Kasumi-1 (cell line): ENCODE data around the gene RHEX.
A peak's percentile ranks its signal among the peaks of the same experiment; 100 is the strongest.
"Not testable (repeated sequence)": the region's sequence is repeated elsewhere in the genome, so short reads cannot be mapped to it uniquely, and the experiment has no call there.

Source experiments
- DNase-seq, 2 experiments: peaks; one replicate each; lab custom pipeline; 2025; lab: John Stamatoyannopoulos, UW

Gene RHEX, protein sequence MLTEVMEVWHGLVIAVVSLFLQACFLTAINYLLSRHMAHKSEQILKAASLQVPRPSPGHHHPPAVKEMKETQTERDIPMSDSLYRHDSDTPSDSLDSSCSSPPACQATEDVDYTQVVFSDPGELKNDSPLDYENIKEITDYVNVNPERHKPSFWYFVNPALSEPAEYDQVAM

DNA sequence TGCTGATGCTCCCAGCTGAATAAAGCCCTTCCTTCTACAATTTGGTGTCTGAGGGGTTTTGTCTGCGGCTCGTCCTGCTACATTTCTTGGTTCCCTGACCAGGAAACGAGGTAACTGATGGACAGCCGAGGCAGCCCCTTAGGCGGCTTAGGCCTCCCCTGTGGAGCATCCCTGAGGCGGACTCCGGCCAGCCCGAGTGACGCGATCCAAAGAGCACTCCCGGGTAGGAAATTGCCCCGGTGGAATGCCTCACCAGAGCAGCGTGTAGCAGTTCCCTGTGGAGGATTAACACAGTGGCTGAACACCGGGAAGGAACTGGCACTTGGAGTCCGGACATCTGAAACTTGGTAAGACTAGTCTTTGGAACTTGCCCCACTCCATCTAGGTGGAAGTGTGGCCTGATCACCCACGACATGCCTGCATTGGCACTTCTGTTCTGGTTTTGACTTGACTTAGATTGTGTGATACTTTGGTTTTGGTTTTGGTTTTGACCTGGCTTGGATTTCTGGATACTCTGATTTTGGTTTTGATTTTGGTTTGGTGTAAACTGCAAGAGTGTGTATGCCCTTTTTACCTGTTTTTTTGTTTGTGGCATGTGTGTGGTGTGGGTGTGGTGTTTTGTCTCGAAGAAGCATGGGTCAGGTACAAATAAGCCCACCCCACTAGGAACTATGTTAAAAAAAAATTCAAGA lies at the start of gene RHEX:
Gene RHEX, plus strand, starts transcription at position 255 of the 692 bp plus-strand sequence. CDS start 44,656 bp downstream, outside the sequence.
- DNase-seq, result not testable (repeated sequence)

DNA sequence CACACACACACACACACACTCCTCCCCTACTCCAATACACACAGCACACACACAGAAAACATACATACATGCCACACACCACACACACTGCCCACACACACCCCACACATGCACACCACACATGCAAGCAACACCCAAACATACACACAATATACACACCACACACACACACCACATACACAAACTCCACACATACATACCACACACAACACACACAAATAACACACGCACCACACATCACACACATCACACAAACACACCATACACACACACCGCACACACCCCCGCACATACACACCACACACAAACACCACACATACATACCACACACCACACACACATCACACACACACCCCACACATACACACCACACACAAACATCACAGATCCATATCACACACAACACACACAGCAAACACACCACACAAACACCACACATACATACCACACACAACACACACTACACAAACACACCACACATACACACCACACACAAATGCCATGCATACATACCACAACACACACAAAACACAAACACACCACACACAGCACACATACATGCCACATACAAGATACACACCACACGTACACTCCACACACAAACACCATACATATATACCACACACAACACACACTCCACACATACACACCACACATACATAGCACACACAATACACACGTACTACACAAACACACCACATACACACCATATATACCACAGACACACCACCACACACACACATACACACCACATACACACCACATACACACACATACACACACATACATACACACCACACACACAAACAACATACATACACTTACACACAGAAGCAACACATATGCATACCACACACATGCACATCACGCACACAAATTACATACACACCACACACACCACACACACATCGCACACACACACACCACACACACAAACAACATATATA lies 48.8 kb upstream of the RHEX start:
- DNase-seq, result no peak

DNA sequence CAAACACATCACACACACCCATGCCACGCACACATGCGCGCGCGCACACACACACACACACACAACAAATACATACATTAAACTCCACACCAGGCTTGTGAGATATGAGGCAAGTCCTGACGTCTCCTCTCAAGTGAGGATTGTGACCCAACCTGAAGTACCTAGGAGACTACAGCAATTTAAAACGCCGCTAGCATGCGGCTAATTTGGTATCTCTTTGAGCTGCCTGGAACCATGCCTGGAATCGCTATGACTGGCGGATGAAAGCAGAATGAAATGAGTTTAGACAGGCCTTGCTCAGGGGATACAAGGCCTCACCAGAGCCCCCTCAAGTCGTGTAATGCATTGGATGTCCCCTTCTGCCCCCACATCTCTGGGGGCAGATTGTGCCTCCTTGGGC lies 48.1 kb upstream of the RHEX start:
- no peak for DNase-seq

DNA sequence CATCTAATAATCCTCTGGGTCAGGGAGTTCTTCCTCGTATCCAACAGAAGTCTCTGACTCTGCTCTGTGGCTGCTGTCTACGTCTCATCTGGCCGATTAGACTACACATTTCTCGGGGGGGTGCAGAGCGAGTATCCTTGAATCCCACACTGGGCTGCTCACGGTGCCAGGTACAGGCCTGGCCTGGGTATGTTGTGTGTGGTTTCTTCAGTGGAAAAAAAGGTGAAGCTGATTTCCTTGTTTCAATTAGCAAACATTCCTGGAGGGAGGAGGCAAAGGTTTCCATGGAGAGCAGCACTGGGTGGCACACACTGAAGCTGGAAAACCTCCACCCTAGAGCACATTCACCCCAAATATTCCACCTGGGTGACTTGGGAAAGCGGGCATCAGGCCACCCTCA lies 47.7 kb upstream of the RHEX start:
- DNase-seq, result no peak

DNA sequence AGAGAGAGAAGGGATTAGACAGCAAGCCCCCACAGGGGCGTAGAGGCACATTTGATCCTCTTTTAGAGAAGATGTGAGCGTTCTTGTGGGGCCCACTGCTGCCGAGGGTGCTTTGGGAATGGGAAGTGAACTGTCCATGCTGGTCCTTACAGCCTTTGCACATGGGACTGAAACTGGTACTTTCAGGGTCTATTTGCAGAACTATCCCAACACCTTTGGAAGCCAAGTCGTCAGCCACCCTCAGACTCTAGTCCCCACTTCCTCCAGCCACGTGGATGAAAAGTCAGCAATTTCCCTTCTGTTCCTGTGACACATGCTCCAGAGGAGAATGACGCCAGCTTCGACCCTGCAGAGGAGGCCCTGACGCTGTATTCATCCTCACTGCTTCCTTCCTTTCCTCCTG lies 47.2 kb upstream of the RHEX start:
- DNase-seq, result peak; percentile 13 to 28

DNA sequence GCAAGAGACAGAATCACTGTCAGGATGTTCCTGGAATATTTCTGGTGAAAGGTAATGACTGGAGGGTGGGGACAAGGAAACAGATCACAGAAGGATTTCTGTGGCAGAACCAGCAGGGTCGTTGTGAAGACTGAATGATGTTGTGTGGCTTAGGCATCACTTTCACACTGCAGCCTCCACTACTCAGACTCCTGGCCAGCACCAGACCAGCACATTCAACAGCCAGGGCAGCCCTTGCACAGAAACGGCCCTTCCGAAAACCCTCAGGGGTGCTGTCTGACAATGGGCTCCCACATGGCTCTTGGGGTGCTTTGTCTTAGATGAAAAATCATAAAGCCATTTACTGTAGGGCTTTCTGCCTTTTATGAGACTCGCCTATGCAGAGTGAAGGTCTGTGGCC lies 46.0 kb upstream of the RHEX start:
- DNase-seq, result no peak

DNA sequence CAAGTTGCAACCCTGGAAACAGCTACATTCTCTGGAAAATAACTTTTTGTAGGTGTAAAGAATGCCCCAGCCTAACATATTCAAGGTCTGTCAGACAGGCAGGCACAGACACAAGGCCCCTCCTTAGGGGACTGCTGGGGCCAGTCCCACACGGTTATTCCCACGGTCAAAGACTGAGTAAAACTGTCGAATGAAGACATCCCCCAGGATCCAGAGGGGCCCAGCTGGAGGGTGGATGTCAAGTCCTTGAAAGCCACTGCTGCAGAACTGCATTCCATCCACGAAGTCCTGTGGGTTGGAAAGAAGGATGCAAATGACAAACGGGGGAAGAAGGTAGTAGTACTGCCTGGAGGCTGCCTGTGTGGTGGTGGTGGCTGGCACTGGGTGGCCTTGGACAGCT lies 42.9 kb upstream of the RHEX start:
- DNase-seq, result no peak

DNA sequence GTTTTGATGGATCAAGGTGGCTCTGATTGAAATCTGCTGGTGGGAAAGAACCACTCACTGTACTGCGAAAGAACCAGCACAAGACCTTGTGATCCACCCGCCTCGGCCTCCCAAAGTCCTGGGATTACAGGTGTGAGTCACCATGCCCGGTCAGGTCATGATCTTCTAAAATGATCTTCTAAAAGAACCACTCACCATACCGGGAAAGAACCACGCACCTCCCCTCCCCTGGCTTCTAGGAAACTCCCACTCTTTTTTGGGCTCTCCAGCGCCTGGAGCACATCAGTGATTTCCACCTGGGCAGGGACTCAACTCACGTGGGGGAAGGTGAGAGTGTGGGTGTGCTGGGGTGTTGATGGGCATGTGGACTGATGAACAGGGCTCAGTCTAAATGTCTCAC lies 41.9 kb upstream of the RHEX start:
- DNase-seq, result no peak

DNA sequence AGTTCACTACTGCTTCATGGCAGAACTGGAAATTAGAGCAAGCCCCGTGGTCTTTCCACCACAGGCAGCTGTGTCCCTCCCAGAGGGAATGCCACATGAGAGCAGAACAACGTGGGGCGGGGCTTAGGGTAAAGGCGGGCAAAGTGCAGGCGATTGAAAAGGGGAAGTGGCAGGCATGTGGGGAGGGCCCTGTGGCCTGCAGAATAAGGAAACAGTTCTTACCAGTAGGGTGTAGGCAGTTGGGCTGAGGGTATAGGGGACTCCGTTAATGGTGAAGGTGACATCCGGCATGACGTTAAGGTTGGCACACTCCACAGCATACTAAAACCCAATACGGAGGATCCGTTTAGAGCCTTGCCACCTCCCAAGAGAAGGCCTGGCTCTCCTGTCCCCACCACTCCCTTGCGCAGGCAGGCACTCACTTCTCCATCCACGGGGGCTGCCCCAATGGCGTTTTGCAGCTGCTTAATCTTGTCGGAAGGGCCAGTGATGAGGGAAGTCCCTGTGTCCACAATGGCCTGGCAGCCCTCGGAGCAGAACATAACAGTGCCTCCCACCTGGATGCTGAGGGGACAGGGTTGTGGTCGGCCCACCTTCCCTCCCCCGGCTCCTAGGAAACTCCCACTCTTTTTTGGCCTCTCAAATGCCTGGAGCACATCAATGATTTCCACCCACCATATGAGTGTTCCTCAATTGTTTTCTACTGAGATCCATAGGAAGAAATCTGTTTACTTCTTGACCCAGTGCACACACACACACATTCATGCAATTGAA lies 40.7 kb upstream of the RHEX start:
- DNase-seq, result peak; percentile 99

DNA sequence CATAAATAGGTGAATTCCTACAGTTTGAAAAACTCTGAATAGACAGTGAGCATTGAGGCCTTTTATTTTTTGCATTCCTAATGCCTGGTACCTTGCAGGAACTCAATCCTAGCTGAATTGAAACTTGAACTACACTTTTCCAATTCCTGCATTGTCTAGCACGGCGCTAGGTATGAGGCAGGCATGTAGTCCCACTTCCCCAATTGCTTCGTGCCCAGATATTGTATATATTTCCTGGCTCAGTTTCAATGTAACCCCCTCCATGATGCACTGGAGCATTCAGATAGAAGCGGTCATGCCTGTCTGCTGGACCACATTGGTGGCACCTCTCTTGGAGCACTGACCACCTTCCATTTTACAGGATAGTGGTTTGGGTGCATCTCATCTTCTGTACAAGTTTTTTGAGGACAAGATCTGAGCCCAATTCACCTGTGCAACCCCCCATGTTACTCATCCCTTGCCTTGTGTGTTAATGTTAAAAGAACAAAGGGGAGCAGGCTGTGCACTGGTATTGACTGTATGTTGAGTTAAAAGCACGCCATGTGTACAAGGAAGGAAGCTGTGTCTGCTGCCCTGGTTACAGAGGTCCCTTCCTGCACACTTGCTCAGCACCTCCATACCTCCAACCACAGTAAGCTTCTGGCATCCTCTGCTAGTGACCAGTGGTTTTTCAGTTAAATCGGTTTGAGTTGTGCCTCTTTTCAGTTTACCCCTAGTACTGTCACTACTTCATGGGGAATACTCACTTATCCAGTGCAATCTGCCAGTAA lies 39.8 kb upstream of the RHEX start:
- DNase-seq, result peak; percentile 14 to 43

DNA sequence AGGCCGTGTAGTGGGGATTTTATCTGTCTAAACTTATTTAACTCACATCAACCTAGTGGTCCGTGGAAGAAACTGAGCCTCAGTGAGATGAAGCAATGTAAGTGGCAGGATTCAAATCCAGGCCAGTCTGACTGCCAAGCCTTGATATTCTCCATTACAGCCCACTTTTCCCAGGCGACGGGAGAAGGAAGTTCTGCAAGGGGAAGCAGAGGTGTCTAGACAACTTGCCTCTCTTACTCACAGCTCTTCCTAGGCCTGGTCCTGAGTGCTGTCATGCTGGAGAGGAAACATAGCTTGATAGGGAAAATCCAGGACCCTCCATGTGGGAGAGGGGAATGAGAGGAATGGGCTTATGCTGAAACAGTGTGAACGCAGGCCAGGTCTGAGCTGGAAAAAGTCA lies 38.4 kb upstream of the RHEX start:
- DNase-seq, result no peak

DNA sequence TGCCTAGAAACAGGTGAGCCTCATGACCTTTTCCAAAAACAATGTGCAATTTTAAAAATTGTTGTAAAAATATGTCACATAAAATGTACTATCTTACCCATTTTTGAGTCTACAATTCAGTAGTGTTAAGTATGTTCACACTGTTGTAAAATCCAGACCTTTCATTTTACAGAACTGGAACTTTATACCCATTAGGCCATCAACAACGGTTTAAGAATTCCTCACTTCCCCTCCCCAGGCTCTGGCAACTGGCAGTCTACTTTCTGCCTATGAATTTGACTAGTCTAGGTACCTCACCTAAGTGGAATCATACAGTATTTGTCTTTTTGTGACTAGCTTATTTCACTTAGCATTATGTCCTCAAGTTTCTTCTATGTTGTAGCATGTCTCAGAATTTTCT lies 37.9 kb upstream of the RHEX start:
- no peak for DNase-seq

DNA sequence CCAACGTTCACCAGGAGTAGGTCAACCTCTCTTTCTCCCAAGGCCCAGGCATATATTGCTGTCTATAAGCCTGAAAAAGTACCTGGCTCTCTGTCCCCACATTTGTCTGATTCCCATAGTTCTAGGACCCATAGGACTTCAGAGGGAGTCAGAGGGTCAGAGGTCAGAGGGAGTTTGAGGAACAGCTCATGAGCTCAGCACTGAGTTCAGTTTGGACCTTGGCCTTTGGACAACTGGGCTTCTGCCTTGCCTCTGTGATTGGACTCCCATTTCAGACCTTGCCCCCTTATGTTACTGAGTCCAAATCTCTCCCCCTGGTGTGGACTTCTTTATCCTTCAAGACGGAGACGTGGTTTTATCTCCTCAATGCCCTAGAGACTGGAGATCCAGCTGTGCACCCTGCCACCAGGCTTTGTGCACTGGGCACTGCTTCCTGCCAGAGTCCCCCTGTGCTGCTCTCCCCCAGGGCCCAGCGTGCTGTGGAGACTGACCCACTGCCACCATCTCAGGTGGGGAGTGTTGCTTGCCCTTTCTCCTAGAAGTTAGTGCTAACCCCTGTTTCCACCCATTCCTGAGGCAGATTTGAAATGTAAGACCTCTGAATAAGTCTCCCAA lies 32.5 kb upstream of the RHEX start:
- DNase-seq, result no peak

DNA sequence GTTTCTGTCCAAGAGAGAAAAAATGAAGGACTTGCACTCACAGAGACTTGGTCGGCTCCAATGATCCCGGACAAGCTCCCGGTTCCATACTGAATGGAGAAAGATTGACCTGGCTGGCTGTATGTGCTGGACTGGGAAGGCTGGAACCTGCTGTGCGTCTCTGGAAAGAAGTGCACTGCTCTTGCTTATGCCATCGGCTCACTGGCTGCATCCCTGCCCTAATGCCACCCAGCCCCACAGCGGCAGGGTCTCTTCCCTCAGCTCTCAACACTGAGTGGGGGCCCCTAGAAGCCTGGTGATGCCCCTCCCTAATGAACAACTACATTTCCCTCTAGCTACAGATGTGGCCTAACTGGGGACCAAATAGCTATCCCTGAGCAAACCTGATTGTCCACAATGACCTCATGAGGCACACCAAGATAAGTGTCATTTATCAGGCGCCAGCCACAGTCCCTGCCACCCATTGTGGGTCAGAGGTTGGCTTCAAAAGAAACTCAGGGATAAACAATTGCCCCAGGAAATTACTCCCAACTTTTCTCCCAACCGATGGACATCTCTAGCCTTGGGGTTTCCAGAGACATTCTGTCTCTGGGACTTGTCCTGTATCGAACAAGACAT lies 31.9 kb upstream of the RHEX start:
- DNase-seq, result no peak

DNA sequence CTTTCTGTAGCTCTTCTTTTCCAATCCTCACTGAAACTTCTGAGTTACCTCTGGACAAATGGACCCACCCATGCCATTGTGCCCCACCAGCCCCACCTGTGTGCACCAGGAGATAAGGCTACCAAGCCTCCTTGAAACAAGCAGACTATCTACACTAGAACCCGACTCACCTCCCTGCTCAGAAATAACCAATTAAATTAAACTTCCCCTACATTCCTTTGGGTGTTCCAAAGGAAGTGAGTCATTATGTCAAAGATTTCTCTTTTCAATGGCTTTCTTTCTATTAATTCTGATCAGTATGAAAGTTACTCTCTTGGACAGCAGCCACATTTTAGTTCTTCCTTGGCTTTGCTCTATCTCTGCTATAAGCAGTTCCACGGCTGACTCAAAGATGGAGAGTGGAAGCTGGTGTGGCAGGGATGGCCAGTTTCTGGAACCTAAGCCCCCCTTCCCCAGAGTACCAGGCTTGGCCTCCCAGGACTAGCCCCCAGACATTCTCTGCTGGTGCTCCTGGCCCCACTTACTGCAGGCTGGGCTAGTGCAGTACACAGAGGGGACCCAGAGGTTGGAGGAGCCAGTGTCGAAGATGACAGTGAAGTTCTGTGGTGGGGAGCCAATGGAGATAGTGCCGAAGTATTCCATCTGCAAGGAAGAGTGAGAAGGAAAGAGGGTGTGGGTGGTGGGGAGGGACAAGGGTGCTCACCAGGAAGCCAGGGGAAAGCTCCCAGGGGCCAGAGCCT lies 31.2 kb upstream of the RHEX start:
- peak in 1 of 2 experiments; percentile 11 for DNase-seq

DNA sequence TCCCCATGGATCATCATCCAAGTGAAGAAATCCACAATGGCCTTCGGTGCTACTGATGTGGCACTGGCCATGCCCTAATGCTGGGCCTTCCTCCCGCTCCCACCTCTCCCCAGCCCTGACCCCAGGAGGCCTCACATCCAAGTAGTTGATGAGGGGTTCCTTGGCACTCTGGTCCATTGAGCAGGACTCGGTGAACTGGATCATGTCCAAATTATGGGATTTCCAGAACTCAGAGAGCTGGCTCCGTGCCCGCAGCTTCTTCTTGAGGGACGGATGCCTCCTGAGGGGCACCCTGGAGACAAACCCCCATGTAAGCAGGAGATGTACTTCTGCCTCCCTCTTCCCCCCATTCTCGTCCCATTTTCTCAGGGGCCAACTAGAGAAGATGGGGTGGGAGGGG lies 30.2 kb upstream of the RHEX start:
- no peak for DNase-seq

DNA sequence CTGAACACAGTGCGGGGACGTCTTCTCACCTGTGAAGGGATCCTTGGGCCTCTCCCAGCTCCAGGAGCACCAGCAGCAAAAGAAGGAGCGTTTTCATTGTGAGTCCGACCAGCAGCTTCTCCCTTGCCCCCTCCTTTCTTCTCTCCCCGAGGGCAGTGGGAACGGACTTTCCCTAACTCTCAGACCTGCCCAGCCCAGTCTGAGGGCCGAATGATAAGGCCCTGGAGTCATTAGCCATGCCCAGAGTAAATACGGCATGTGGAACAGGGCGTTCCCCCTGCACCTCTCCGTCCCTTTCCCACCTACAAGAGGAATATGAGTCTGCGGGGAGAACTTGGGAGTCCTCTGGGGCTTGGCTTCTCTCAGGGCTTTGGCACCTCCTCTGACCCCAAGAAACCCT lies 29.3 kb upstream of the RHEX start, which contains the start of gene CTSE:
Gene CTSE, minus strand, starts transcription at position 201 of the 400 bp plus-strand sequence. Its CDS starts 104 bp downstream, at position 97.
- DNase-seq, result no peak

DNA sequence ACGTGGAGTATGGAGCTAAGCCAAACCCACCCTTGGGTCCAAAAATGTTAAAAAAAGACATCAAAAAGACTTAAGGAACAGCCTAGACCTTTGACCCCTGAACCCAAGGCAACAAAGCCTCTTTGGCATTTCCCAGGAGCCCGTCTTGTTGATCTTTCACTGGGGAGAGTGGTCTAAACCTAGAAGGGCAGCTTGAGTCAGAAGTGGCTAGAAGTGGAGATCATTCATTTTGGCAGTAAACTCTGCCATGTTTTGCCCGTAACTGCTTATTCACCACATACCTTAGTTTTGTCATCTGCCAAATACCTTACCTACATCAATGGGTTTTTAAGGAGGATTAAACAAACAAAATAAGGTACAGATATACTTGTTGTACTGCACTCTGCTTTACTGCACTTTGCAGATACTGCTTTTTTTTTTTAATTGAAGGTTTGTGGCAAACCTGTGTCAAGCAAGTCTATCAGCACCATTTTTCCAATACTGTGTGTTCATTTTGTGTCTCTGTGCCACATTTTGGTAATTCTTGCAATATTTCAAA lies 27.6 kb upstream of the RHEX start:
- no peak for DNase-seq

DNA sequence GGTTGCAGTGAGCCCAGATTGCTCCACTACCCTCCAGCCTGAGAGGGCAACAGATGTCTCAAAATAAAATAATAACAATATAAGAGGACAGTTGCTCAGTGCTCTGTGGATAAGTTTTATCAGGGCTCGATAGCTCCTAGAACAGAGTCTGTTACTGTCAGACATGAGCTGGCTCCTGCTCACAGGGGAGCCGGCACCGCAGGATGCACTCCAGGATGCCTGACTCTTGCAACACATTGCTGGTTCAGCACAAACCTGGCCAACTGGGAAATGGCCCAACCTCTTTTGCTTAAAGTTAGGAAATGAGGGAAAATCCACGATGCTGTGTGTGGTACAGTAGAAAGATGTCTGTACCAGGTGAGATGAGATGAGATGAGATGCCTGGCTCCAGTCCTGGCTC lies 23.5 kb upstream of the RHEX start:
- DNase-seq, result no peak
